MM.1S (cell line): Measurements from ENCODE around the gene NXN.

ENCODE experiments used
- DNase-seq: peaks from one replicate; pipeline ENCODE4 v3.0.0-alpha.2; 2015
- H2AFZ ChIP-seq: fragments of 300-600 bp; sonication (generic); 2 replicates; pipeline ENCODE4 v1.6.0; 2016; ENCODE audit warnings: antibody characterized with exemption, low read length
- H3F3A ChIP-seq: fragments of 300-600 bp; sonication (generic); 2 replicates; pipeline ENCODE4 v1.6.1; 2016; ENCODE audit warnings: mild to moderate bottlenecking, antibody characterized with exemption, low read length, moderate library complexity, mixed read lengths; ENCODE audit not compliant: insufficient read depth
- H3K27ac ChIP-seq: fragments of 300-600 bp; sonication (generic); 2 replicates; pipeline ENCODE4 v1.5.1; 2016; ENCODE audit warnings: mild to moderate bottlenecking, low read length
- H3K27me3 ChIP-seq: fragments of 300-600 bp; sonication (generic); replicated peaks from 2 replicates; pipeline ENCODE4 v1.6.0; 2016; ENCODE audit warnings: low read length; ENCODE audit not compliant: insufficient read depth
- H3K36me3 ChIP-seq: fragments of 300-600 bp; sonication (generic); replicated peaks from 2 replicates; pipeline ENCODE4 v1.6.1; 2016; ENCODE audit warnings: mild to moderate bottlenecking, low read length, mixed read lengths; ENCODE audit not compliant: insufficient read depth
- H3K4me1 ChIP-seq: fragments of 300-600 bp; sonication (generic); 2 replicates; pipeline ENCODE4 v1.6.1; 2016; ENCODE audit warnings: low read length, mixed read lengths
- H3K4me2 ChIP-seq: fragments of 300-600 bp; sonication (generic); 2 replicates; pipeline ENCODE4 v1.6.0; 2016; ENCODE audit warnings: low read depth, low read length
- H3K4me3 ChIP-seq: fragments of 300-600 bp; sonication (generic); 2 replicates; pipeline ENCODE4 v1.5.1; 2016; ENCODE audit warnings: low read length, mixed read lengths
- H3K79me2 ChIP-seq: fragments of 300-600 bp; sonication (generic); 2 replicates; pipeline ENCODE4 v1.6.1; 2016; ENCODE audit warnings: mixed run types, low read length, mixed read lengths
- H3K9ac ChIP-seq: fragments of 300-600 bp; sonication (generic); 2 replicates; pipeline ENCODE4 v1.6.1; 2016; ENCODE audit warnings: low read length, mixed read lengths
- H3K9me2 ChIP-seq: fragments of 300-600 bp; sonication (generic); replicated peaks from 2 replicates; pipeline ENCODE4 v1.6.1; 2016; ENCODE audit warnings: mild to moderate bottlenecking, low read length, mixed read lengths; ENCODE audit not compliant: insufficient read depth
- H3K9me3 ChIP-seq: fragments of 300-600 bp; sonication (generic); replicated peaks from 2 replicates; pipeline ENCODE4 v1.6.1; 2016; ENCODE audit warnings: mild to moderate bottlenecking, low read length, mixed read lengths; ENCODE audit not compliant: insufficient read depth
- H4K20me1 ChIP-seq: fragments of 300-600 bp; sonication (generic); 2 replicates; pipeline ENCODE4 v1.6.1; 2016; ENCODE audit warnings: mild to moderate bottlenecking, low read length, moderate library complexity, mixed read lengths; ENCODE audit not compliant: insufficient read depth
- EZH2 ChIP-seq: fragments of 300-600 bp; sonication (generic); optimal IDR thresholded peaks from 2 replicates; pipeline ENCODE3; 2017; ENCODE audit warnings: low read depth, mild to moderate bottlenecking, antibody characterized with exemption, low read length, mixed read lengths
- EZH2phosphoT487 ChIP-seq: fragments of 300-600 bp; sonication (generic); IDR thresholded peaks from 2 replicates; pipeline ENCODE4 v1.6.1; 2018; ENCODE audit warnings: antibody characterized with exemption, low read length
- TF ChIP-seq, protein P1 (sequence below): fragments of 300-600 bp; sonication (generic); IDR thresholded peaks from 2 replicates; pipeline ENCODE4 v1.5.1; 2016; ENCODE audit warnings: antibody characterized with exemption, low read length, mixed read lengths

The NXN gene

GRCh38 chr17:983921-984320 lies 4.3 kb upstream of the NXN start:
- H3K27me3 ChIP-seq, result peaks cover 54% of the 10 kb centered on the region
- H3K9me3 ChIP-seq, result no peaks in the 10 kb centered on the region
- no peaks in the 10 kb centered on the region for H3K36me3 ChIP-seq
- TF ChIP-seq, protein P1, sequence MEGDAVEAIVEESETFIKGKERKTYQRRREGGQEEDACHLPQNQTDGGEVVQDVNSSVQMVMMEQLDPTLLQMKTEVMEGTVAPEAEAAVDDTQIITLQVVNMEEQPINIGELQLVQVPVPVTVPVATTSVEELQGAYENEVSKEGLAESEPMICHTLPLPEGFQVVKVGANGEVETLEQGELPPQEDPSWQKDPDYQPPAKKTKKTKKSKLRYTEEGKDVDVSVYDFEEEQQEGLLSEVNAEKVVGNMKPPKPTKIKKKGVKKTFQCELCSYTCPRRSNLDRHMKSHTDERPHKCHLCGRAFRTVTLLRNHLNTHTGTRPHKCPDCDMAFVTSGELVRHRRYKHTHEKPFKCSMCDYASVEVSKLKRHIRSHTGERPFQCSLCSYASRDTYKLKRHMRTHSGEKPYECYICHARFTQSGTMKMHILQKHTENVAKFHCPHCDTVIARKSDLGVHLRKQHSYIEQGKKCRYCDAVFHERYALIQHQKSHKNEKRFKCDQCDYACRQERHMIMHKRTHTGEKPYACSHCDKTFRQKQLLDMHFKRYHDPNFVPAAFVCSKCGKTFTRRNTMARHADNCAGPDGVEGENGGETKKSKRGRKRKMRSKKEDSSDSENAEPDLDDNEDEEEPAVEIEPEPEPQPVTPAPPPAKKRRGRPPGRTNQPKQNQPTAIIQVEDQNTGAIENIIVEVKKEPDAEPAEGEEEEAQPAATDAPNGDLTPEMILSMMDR, result no peak
- no peak for TF ChIP-seq EZH2phosphoT487
- TF ChIP-seq EZH2, result no peak
- no peak overlapping the region for H2AFZ ChIP-seq
- peaks cover 4% of the 10 kb centered on the region; the same call in 1 of the 2 replicates for H3K4me1 ChIP-seq
- no peaks in the 10 kb centered on the region for H4K20me1 ChIP-seq
- H3K27ac ChIP-seq, result no peak overlapping the region
- 0 out of 2 replicates have a peak, but pooled peaks cover 4% of the 10 kb centered on the region for H3F3A ChIP-seq
- DNase-seq, result no peak
- no peak overlapping the region for H3K4me2 ChIP-seq
- no peaks in the 10 kb centered on the region for H3K9me2 ChIP-seq
- H3K9ac ChIP-seq, result no peak overlapping the region
- no peak overlapping the region for H3K4me3 ChIP-seq
- no peaks in the 10 kb centered on the region for H3K79me2 ChIP-seq

DNA sequence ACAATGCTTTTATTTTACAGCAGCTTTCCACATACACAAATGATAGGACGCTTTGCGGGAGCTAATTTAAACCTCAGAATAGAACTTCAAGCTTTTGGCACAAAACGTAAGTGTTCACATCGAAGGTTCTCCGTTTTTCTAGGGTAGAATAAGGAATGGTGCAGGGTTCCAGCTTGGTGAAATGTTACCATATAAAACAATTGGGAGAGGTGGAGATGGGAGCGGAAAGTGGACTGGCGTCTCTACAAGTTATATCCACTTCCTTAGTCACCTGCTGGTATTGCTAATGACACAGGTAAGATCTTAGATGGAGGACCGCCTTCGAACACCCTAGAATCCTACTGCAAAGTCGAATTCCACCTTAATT lies 1.7 kb upstream of the NXN start:
- Histone ChIP-seq H3F3A (0 out of 2 replicates have a peak, but pooled peaks cover 4% of the 10 kb centered on the region), H3K27ac (no peak overlapping the region), H3K4me3 (no peak overlapping the region), H3K4me2 (peak overlapping the region; percentile 76; the same call in 1 of the 2 replicates), H4K20me1 (no peaks in the 10 kb centered on the region), H2AFZ (peak overlapping the region; percentile 54), H3K9me2 (no peaks in the 10 kb centered on the region), H3K9me3 (no peaks in the 10 kb centered on the region), H3K4me1 (peaks cover 4% of the 10 kb centered on the region; the same call in 1 of the 2 replicates), H3K79me2 (no peaks in the 10 kb centered on the region), H3K36me3 (no peaks in the 10 kb centered on the region), H3K9ac (no peak overlapping the region), H3K27me3 (peaks cover 54% of the 10 kb centered on the region)
- TF ChIP-seq EZH2phosphoT487 (no peak), EZH2 (no peak)
- TF ChIP-seq, protein P1, result no peak
- no peak for DNase-seq

- H3K4me3 ChIP-seq, result peak overlapping the region; percentile 57; the same call in 1 of the 2 replicates
- no peak overlapping the region for H3K9ac ChIP-seq
- H3K27ac ChIP-seq, result no peak overlapping the region
These were observed 1.1 kb upstream of the NXN start for GRCh38 chr17:980406-981291.

More at GRCh38 chr17:980406-981291, 1.1 kb upstream of the NXN start:
- peak; percentile 94 for DNase-seq
- TF ChIP-seq, protein P1, result peak; percentile 65
- no peak for TF ChIP-seq EZH2phosphoT487
- Histone ChIP-seq H3K79me2 (no peaks in the 10 kb centered on the region), H3K4me1 (peaks cover 4% of the 10 kb centered on the region; the same call in 1 of the 2 replicates), H4K20me1 (no peaks in the 10 kb centered on the region), H3K9me3 (no peaks in the 10 kb centered on the region), H3F3A (0 out of 2 replicates have a peak, but pooled peaks cover 4% of the 10 kb centered on the region), H3K4me2 (peak overlapping the region; percentile 76; the same call in 1 of the 2 replicates), H3K9me2 (no peaks in the 10 kb centered on the region), H3K36me3 (no peaks in the 10 kb centered on the region), H3K27me3 (peaks cover 54% of the 10 kb centered on the region), H2AFZ (peak overlapping the region; percentile 69)
